Suprapubic skin (tissue), 4 donors: Measurements from ENCODE around the gene PACS1.

Source experiments
- CTCF ChIP-seq, 2 donors: fragments of 200-600 bp in 1 of 2; fragments of 450-650 bp in 1 of 2; sonication (generic) in 1 of 2; IDR thresholded peaks; one replicate each; pipeline ENCODE4 v1.5.1; 2016 to 2019; ENCODE audit warnings: antibody characterized with exemption in 2 of 2, mild to moderate bottlenecking in 1 of 2, moderate library complexity in 1 of 2
- POLR2A ChIP-seq, 2 donors: fragments of 450-650 bp; IDR thresholded peaks; one replicate each; pipeline ENCODE4 v1.6.1; 2017; ENCODE audit warnings: antibody characterized with exemption in 2 of 2, mild to moderate bottlenecking in 2 of 2, moderate library complexity in 2 of 2
- POLR2AphosphoS5 ChIP-seq, 3 donors: sonication (generic); formaldehyde crosslinking; IDR thresholded peaks; one replicate each; pipeline ENCODE4 v1.6.1; 2017; ENCODE audit warnings: antibody characterized with exemption in 3 of 3

GRCh38 chr11:66035653-66036333 is 34.3 kb upstream of the PACS1 start:
- TF ChIP-seq CTCF (IDR thresholded peaks at IDR 0.05) (no peak), POLR2A (IDR thresholded peaks at IDR 0.05) (no peak), POLR2AphosphoS5 (IDR thresholded peaks at IDR 0.05) (no peak)
